ENCODE results near the gene MEI4. TPM values are rescaled to one million over a fixed set of nuclear protein-coding genes. Genes with fewer than 3 reads are reported as not detected.

Gene MEI4
- total RNA-seq, 1 donor from 2014 or later: not detected

DNA sequence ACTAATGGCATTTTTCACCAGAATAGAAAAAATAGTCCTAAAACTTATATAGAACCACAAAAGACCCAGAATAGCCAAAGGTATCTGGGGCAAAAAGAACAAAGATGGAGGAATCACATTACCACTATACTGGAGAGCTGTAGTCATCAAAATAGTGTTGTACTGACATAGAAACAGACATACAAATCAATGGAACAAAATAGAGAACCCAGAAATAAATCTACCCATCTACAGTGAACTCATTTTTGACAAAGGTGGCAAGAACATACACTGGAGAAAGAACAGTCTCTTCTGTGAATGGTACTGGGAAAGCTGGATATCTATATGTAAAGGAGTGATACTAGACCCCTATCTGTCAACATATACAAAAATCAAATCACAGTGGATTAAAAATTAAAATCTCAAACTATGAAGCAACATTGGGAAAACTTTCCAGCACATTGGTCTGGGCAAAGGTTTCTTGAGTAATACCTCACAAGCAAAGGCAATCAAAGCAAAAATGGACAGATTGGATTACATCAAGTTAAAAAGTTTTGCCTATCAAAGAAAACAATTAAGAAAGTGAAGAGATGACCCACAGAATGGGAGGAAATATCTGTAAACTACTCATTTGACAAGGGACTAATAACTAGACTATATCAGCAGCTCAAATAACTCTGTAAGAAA lies 120.5 kb downstream of the MEI4 start:
- Histone ChIP-seq H3K9me3 (no peaks in the 10 kb centered on the region), H3K4me3 (no peak overlapping the region), H3K27me3 (no peaks in the 10 kb centered on the region), H3K4me1 (no peaks in the 10 kb centered on the region), H3K36me3 (no peaks in the 10 kb centered on the region), H3K27ac (no peak overlapping the region)
- no peak for TF ChIP-seq POLR2AphosphoS5 (IDR thresholded peaks at IDR 0.05; ENCODE audit: insufficient read depth in 1 of 2, low read depth in 1 of 2)
- TF ChIP-seq, protein P1, sequence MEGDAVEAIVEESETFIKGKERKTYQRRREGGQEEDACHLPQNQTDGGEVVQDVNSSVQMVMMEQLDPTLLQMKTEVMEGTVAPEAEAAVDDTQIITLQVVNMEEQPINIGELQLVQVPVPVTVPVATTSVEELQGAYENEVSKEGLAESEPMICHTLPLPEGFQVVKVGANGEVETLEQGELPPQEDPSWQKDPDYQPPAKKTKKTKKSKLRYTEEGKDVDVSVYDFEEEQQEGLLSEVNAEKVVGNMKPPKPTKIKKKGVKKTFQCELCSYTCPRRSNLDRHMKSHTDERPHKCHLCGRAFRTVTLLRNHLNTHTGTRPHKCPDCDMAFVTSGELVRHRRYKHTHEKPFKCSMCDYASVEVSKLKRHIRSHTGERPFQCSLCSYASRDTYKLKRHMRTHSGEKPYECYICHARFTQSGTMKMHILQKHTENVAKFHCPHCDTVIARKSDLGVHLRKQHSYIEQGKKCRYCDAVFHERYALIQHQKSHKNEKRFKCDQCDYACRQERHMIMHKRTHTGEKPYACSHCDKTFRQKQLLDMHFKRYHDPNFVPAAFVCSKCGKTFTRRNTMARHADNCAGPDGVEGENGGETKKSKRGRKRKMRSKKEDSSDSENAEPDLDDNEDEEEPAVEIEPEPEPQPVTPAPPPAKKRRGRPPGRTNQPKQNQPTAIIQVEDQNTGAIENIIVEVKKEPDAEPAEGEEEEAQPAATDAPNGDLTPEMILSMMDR (IDR thresholded peaks at IDR 0.05): no peak
- TF ChIP-seq POLR2A (IDR thresholded peaks at IDR 0.05): no peak
- intact Hi-C loops (cut with DNase I): no loop called here
- no peak for DNase-seq (ENCODE audit: extremely low spot score in 2 of 2)

DNA sequence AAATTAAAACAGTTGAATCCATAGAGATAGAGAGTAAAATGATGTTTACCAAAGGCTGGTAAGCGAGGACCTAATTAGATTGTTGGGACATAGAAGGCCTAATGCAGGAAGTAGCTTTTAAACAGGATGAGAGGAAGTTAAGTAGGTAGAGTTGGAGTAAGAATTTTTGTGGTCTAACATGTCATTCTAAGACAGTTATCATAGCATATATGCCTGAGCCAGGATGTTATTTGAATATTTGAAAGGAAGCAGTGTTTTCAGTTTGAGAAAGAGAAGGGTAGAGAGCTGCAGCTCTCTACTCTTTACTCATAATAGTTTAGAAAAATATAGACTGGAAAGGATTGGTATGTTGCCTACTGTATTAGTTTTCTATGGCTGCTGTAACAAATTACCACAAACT lies 121.6 kb downstream of the MEI4 start:
- Histone ChIP-seq H3K4me3 (no peak overlapping the region), H3K9me3 (no peaks in the 10 kb centered on the region), H3K36me3 (no peaks in the 10 kb centered on the region), H3K27ac (no peak overlapping the region), H3K4me1 (no peaks in the 10 kb centered on the region), H3K27me3 (no peaks in the 10 kb centered on the region)
- TF ChIP-seq POLR2A (IDR thresholded peaks at IDR 0.05): no peak
- TF ChIP-seq, protein P1 (IDR thresholded peaks at IDR 0.05): no peak
- TF ChIP-seq POLR2AphosphoS5 (IDR thresholded peaks at IDR 0.05; ENCODE audit: insufficient read depth in 1 of 2, low read depth in 1 of 2): no peak
- DNase-seq (ENCODE audit: extremely low spot score in 2 of 2): no peak
- intact Hi-C loops (cut with DNase I): no loop called here

DNA sequence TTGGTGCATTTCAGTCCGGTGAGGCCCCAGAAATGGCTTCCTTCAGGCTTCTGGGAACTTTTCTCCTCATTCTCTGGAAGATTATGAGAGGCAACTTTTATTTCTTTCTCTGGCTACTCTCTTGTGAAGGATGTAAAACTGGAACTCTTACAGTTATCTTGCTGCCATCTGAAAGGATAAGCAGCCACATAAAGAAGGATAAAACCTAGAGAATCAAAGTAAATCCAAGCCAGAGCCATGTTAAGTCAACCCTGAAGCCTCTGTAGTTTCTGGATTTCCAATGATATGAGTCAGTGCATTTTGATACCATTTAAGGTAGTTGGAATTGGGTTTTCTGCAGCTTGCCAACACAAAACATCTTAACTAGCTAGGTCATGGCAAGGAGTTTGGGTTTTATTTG lies 123.6 kb downstream of the MEI4 start:
- H3K36me3 ChIP-seq: no peaks in the 10 kb centered on the region
- H3K27me3 ChIP-seq: no peaks in the 10 kb centered on the region
- H3K9me3 ChIP-seq: no peaks in the 10 kb centered on the region
- no peak overlapping the region for H3K27ac ChIP-seq
- no peak for DNase-seq (ENCODE audit: extremely low spot score in 2 of 2)
- intact Hi-C loops (cut with DNase I): no loop called here
- no peak overlapping the region for H3K4me3 ChIP-seq
- no peaks in the 10 kb centered on the region for H3K4me1 ChIP-seq
- TF ChIP-seq POLR2AphosphoS5 (IDR thresholded peaks at IDR 0.05; ENCODE audit: insufficient read depth in 1 of 2, low read depth in 1 of 2): no peak
- TF ChIP-seq, protein P1 (IDR thresholded peaks at IDR 0.05): no peak
- no peak for TF ChIP-seq POLR2A (IDR thresholded peaks at IDR 0.05)

DNA sequence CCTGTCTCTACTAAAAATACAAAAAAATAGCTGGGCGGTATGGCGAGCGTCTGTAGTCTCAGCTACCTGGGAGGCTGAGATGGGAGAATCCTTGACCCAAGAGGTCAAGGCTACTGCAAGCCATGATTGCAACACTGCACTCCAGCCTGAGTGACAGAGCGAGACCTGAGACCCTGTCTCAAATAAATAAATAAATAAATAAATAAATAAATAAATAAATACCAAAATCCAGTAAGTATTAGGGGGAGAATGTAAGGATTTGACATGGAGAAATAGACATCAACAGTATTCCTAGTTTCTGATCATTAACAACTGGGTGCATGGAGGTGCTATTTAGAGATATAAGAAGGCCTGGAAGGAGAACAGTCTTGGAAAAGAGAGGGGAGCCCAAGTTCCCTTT lies 125.7 kb downstream of the MEI4 start:
- intact Hi-C loops (cut with DNase I): no loop called here
- Histone ChIP-seq H3K36me3 (no peaks in the 10 kb centered on the region), H3K27ac (no peak overlapping the region), H3K4me1 (no peaks in the 10 kb centered on the region), H3K27me3 (no peaks in the 10 kb centered on the region), H3K4me3 (no peak overlapping the region), H3K9me3 (no peaks in the 10 kb centered on the region)
- DNase-seq (ENCODE audit: extremely low spot score in 2 of 2): no peak
- TF ChIP-seq POLR2AphosphoS5 (IDR thresholded peaks at IDR 0.05; ENCODE audit: insufficient read depth in 1 of 2, low read depth in 1 of 2) (no peak), POLR2A (IDR thresholded peaks at IDR 0.05) (no peak)
- TF ChIP-seq, protein P1 (IDR thresholded peaks at IDR 0.05): no peak

DNA sequence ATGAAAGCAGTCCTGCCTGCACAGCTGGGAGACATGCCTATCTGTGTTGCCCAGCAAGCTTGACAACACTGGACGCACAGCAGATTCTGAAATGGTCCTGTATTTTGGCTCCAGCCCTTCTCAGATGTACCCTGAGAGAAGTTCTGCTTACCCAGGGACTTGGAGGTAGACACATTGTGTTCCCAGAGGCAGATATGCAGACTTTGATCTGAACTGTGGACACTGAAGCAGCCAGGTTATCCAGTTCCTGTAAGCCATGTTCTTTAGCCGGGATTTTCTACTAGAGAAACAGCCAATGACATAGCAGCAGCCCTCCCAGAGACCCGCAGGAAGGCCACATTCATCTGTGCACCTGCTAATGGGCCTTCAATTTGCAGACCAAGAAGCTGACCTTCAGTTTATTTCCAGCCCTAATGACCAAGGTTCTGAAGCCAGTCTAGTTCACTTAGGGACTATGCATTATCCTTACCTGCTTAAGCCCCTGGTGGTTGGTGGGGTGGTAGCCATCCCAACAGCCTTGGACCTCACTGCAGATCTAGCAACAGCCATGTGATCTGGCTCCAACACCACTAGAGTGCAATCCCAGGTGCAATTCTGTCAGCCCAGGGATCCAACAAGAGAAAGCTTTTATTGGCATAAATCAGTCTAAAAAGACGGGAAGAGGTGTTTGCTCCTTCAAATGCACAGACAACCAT lies 134.2 kb downstream of the MEI4 start:
- intact Hi-C loops (cut with DNase I): loop anchor here (5.0 kb wide), 1 partner anchor 1580 kb away; no protein-coding TSS in a partner anchor
- no peaks in the 10 kb centered on the region for H3K4me1 ChIP-seq
- H3K4me3 ChIP-seq: no peak overlapping the region
- TF ChIP-seq POLR2A (IDR thresholded peaks at IDR 0.05): no peak
- TF ChIP-seq, protein P1 (IDR thresholded peaks at IDR 0.05): no peak
- TF ChIP-seq POLR2AphosphoS5 (IDR thresholded peaks at IDR 0.05; ENCODE audit: insufficient read depth in 1 of 2, low read depth in 1 of 2): no peak
- no peaks in the 10 kb centered on the region for H3K27me3 ChIP-seq
- no peak for DNase-seq (ENCODE audit: extremely low spot score in 2 of 2)
- H3K9me3 ChIP-seq: no peaks in the 10 kb centered on the region
- H3K36me3 ChIP-seq: no peaks in the 10 kb centered on the region
- H3K27ac ChIP-seq: no peak overlapping the region
